HG02840 (cell line): ENCODE results near the gene MTMR1.

Experiments
- ATAC-seq: cut with Tn5 transposase; IDR thresholded peaks from one replicate; pipeline ENCODE4 v1.9.1; 2021; ENCODE audit warnings: mild to moderate bottlenecking, moderate library complexity, moderate number of reproducible peaks; ENCODE audit not compliant: unreplicated experiment, low FRiP score

Gene MTMR1

DNA sequence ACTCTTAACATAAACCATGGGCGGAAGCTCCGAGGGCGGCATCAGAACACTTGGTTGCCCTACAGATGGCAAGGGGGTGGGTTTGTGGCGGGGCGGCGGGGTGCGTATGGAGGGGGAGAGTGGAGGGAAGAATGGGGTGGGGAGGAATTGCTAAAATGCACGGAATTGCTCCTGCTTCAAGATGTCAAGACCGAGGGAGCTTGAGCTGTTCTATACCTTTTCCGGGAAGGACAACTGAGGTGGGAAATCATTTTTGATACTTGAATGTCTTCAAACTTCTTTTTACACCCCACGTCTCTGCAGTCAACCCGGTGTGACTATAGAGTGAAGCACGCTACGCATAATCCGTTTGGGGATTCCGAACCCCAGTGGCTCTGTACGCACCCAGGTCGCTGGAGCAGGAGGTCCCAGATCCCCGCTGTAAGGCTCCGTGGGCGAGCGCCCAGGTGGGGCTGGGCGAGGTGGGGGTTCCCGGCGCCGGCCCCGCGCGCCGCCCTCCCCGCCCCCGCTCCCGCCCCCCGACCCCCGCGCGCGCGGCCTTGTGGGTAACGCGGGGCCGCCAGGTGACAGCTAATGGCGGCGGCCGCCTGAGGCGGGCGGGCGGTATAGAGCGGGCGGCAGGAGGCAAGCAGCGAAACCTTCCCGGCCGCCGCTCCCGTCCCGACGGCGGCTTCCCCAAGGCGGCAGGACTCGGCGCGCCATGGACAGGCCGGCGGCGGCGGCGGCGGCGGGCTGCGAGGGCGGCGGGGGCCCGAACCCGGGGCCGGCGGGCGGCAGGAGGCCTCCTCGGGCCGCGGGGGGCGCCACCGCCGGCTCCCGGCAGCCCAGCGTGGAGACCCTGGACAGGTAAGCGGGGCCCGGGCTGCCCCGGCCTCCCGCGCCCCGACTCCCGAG lies at the start of gene MTMR1:
MTMR1 (plus strand) TSS at position 566 of the 894 bp plus-strand sequence; CDS start at position 701, 135 bp downstream.
- peak; percentile 50 for ATAC-seq

DNA sequence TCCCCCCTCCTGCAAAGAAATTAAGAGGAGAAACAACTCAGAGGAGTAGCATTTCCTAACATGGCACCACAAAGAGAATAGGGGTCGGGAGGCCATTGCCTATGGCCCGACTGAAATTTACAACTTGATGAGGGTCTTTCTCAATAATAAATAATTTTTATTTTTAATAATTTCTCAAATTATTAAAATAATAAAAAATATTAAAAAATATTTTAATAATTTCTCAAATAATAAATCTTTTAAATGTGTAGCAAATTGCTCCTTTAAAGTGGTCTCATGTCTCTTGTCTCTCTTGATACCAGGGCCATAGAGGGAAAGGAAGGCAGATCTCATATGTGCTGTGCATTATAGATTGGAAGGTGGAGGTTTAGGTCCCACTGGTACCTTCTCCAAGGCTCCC lies 49.2 kb upstream of the MTMR1 start:
- ATAC-seq: no peak

- no peak for ATAC-seq
Measured at GRCh38 chrX:150644422-150644821, 48.8 kb upstream of the MTMR1 start.

GRCh38 chrX:150647331-150647730 lies 45.9 kb upstream of the MTMR1 start:
- ATAC-seq: no peak

DNA sequence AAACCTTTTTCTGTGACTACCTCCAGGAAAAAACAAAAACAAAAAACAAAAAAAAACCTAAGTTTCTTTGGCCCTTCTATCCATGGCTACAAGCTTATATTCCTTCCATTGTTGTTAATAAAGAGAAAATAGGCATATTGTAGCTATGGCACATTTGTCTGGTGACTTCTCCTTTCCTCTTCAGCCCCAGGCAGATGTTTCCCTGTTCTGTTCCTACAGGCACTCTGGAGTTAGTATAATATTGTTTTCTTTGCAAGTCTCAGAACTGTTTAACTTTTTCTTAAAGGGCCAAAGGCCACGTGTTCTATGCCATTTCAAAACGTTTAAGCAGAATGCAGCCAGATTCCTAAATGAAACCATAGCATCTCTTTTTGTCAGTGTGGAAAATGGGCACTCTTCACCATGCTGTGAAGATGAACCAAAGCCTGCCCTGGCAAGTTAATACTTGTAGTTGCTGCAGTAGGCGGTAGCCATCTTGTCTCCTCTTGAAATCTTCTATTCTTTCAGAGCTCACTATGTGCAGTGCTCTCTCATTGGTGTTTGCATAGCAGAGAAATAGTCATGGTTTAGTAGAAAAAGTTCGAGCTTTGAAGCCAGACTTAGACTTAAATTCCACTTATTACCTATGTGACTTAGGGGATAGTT lies 44.8 kb upstream of the MTMR1 start:
- ATAC-seq: no peak

DNA sequence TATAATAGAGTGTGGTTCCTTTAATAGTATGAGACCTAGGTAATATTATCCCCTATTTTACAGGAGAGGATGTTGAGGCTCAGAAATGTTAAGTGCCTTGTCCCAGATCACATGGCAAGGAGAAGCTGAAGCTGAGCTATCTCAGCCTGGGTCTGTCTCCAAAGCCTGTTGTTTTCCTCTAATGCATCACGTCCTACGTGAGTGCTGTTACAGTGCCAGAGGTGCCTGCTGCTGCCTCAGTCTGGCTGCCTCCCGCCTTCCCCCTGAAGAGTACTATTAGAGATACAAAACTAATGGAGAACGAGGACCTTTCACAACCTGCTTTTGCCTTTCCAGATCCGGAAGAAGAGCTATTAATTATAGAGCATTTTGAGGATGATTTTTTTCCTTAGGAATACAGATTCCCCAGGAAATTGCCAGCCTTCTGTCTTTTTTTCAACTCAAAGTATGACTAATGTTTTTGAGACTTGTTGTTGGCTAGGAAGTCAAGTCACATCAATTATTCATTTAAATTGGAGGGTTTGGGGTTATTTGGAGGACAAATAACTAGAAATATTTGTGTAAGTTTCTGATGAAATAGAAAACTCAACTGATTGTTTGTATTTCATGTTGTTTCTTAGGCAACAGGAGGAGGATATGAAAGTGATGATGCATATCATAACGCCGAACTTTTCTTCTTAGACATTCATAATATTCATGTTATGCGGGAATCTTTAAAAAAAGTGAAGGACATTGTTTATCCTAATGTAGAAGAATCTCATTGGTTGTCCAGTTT lies 43.9 kb upstream of the MTMR1 start:
- ATAC-seq: no peak

GRCh38 chrX:150651906-150652305 lies 41.3 kb upstream of the MTMR1 start:
- ATAC-seq: no peak

DNA sequence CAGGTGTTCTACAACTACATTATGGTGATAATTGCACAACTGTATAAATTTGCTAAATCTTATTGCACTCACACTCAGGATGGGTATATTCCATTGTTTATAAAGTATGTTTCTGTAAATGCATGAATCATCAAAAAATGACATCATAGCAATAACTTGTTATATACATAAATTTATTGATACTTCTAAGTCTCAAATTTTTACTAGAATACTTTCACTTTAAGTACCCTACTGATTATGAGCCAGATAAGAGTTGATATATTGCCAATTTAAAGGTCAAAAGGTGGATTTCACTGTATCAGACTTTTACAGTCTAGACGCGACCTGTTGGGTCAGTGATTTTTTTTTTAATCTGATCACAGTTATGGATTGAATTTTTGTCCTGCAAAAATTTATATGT lies 37.4 kb upstream of the MTMR1 start:
- ATAC-seq: no peak

GRCh38 chrX:150663073-150663472 lies 30.1 kb upstream of the MTMR1 start:
- ATAC-seq: no peak

DNA sequence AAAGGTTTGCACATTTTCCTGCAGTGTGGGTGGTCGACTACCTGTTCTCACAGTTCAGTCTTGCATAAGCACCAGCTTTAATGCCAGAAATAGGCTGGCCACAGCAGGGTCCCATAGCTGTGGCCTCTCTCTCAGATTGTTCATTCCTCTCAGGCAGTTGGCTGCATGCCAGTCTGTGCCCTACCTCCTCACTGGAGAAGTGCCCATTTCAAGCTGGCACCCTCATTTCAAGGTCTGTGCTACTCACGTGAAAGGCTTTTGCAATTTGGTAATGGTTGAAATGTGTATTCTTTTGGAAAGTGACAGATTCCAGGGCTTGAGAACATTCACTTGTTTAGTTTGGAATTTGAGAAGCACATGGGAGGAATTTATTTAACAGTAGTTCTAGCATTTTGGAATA lies 28.9 kb upstream of the MTMR1 start:
- ATAC-seq: no peak

- ATAC-seq: no peak
Measured at GRCh38 chrX:150676221-150676620, 17.0 kb upstream of the MTMR1 start.

- no peak for ATAC-seq
Measured at GRCh38 chrX:150680974-150681373, 12.2 kb upstream of the MTMR1 start.

- ATAC-seq: no peak
Measured at GRCh38 chrX:150683112-150683511, 10.1 kb upstream of the MTMR1 start.

DNA sequence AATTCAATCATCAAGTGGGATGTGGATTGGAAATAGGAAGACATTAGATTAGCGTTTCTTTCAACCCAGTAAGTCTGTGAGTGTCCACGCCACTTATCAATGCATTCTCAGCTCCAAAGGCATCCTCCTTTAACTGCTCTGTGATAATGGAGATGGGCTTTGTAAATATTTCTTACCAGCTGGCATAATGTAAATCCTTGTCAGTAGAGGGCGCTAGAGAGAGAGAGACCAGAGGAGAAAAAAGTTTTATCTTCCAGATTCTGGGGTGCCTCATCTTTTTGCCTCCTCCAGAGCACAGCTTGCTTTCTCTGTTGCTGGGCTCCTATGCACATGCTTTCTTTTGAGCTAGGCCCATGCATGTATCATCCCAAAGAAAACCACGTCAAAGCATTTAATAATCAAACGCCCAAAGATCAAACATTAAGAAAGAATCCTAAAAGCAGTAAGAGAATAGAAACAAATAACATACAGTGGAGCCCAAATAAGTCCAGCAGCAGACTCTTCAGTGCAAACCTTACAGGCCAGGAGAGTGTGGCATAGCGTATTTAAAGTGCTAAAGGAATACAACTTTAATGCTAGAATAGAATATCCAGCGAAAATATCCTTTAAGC lies 9.6 kb upstream of the MTMR1 start:
- no peak for ATAC-seq

DNA sequence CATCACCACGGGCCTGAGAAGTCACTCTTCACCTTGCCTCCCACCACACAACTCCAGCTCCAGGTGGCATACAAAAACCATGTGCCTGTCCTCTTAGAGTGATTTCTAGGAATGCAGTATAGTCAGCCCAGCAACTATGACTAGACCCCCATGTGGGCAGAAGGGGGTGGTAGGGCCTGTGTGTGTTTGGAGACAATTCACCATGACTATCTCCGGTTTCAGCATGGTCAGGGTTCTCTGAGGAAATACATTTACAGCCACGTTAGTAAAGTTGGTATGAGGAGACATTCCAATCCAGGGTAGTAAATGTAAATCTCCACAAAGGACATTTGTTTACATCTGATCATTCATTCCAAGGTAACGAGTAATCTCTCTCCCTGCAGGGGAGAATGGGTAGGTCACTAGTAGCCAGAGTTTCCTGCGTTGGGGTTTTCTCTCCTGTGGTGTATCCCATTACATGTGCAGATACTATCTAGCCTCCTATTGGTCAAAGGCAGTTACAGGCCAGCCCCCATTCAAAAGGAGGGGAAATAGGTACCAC lies 4.2 kb upstream of the MTMR1 start:
- ATAC-seq: no peak

DNA sequence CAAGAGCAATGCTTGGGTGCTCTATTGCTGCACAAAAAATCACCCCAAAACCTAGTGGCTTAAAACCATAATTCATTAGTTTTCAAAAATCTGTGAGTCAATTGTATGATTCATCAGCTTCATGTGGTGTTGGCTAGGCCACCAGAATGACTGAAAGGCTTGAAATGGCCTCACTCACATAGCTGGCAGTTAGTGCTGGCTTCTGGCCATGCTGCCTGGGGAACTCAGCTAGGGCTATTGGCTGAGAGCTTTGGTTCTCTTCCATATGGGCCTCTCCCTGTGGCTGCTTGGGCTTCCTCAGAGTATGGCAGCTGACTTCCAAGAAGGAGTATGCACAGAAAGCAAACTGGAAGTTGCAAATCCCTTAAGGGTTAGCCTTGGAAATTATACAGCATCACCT lies 3.1 kb upstream of the MTMR1 start:
- ATAC-seq: no peak

- ATAC-seq: no peak
Measured at GRCh38 chrX:150692296-150692695, 900 bp upstream of the MTMR1 start.

DNA sequence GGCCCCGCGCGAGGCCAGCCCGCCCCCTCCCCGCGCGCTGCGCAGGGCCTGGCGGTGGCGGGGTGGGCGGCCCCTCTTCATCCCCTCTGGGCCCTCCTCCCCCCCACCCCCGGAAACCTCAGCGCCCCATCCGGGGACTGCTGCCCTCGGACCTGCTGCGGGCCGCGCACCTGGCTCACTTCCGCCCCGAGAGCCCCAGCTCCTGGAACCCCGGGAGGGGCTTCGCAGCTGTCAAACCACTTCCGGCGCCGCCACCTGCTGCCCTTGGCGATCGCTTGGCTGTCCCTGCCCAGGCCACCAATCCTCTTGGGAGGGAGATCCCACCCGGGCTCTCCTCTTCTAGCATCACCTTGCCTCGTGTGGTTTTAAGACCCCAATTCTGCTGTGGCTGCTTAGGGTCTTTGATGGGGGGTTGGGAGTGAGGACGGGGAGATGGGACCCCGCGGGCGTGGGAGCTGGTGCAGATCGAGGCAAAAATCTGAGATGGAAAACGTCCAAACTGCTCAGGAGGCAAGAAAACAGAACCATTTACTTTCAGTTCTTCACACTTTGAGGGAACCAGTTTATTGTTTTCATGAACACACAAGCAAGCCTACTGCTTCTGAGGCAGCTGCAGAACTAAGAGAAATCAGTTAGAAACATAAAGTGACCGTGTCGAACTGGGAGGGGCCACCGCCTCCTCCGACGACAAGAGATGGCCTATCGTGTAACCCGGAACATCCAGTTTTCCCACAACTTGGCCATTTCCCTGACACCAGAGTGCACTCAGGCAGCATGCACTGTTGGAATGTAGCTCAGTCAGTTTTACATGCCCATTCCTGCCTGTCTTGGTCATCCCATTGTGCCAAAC lies 754 bp downstream of the MTMR1 start:
- ATAC-seq: peak; percentile 57

GRCh38 chrX:150694738-150695410 lies 1.7 kb downstream of the MTMR1 start:
- ATAC-seq: no peak
